Tibial artery (tissue), 4 donors: ENCODE measurements around the gene TUFM.
"Not testable (repeated sequence)": the region's sequence is repeated elsewhere in the genome, so short reads cannot be mapped to it uniquely, and the experiment has no call there.

Source experiments
- DNase-seq, 2 donors: peaks; one replicate each; pipeline ENCODE4 v3.0.0-alpha.2; 2019
- H3K27ac ChIP-seq, 2 donors: fragments of 200-600 bp; sonication (generic) in 1 of 2; 1 replicate in 1 of 2; 2 replicates in 1 of 2; pipeline ENCODE4 v1.5.1; 2018 to 2019; ENCODE audit warnings: mild to moderate bottlenecking in 1 of 2
- H3K27me3 ChIP-seq, 2 donors: fragments of 200-600 bp; sonication (generic) in 1 of 2; one replicate each; pipeline versions ENCODE4 v1.5.1 to v1.6.0; 2016 to 2019
- H3K36me3 ChIP-seq, 3 donors: fragments of 200-600 bp; sonication (generic) in 2 of 3; one replicate each; pipeline ENCODE4 v1.5.1; 2016 to 2019; ENCODE audit warnings: mild to moderate bottlenecking in 2 of 3
- H3K4me1 ChIP-seq, 4 donors: fragments of 200-600 bp; sonication (generic) in 2 of 4; 1 replicate in 3 of 4; 2 replicates in 1 of 4; pipeline ENCODE4 v1.5.1; 2016 to 2019
- H3K4me3 ChIP-seq, 2 donors: fragments of 200-600 bp; sonication (generic) in 1 of 2; 1 replicate in 1 of 2; 2 replicates in 1 of 2; pipeline ENCODE4 v1.5.1; 2018 to 2019; ENCODE audit warnings: mild to moderate bottlenecking in 2 of 2
- H3K9me3 ChIP-seq, 3 donors: fragments of 200-600 bp; sonication (generic) in 1 of 3; one replicate each; pipeline ENCODE4 v1.5.1; 2016 to 2019
- intact Hi-C: fragments of 100-400 bp; cut with DNase I; formaldehyde crosslinking; loops from one replicate; pipeline ENCODE4 v1.15.0; 2023; ENCODE audit warnings: low total_unique reads
- TF ChIP-seq, protein P1 (sequence below), 2 experiments: fragments of 200-600 bp in 1 of 2; fragments of 450-650 bp in 1 of 2; IDR thresholded peaks; one replicate each; pipeline ENCODE4 v1.5.1; 2017 to 2019; ENCODE audit warnings: antibody characterized with exemption in 2 of 2, mild to moderate bottlenecking in 1 of 2, moderate library complexity in 1 of 2

The TUFM gene

GRCh38 chr16:28821874-28822519, 24.2 kb downstream of the TUFM start:
- intact Hi-C loops, result loop anchor here (10.0 kb wide), 1 partner anchor 267 kb away; the partner anchor contains the start of gene SGF29
- TF ChIP-seq, protein P1, sequence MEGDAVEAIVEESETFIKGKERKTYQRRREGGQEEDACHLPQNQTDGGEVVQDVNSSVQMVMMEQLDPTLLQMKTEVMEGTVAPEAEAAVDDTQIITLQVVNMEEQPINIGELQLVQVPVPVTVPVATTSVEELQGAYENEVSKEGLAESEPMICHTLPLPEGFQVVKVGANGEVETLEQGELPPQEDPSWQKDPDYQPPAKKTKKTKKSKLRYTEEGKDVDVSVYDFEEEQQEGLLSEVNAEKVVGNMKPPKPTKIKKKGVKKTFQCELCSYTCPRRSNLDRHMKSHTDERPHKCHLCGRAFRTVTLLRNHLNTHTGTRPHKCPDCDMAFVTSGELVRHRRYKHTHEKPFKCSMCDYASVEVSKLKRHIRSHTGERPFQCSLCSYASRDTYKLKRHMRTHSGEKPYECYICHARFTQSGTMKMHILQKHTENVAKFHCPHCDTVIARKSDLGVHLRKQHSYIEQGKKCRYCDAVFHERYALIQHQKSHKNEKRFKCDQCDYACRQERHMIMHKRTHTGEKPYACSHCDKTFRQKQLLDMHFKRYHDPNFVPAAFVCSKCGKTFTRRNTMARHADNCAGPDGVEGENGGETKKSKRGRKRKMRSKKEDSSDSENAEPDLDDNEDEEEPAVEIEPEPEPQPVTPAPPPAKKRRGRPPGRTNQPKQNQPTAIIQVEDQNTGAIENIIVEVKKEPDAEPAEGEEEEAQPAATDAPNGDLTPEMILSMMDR (IDR thresholded peaks at IDR 0.05), result no peak
- Histone ChIP-seq H3K4me1 (peaks cover 0 to 32% (median 23%) of the 10 kb centered on the region in 4 donors), H3K9me3 (no peaks in the 10 kb centered on the region), H3K27me3 (no peaks in the 10 kb centered on the region), H3K4me3 (peak overlapping the region; percentile 89 to 99), H3K36me3 (peaks cover 14 to 31% (median 17%) of the 10 kb centered on the region in 3 donors), H3K27ac (peak overlapping the region; percentile 99 to 100)
- DNase-seq, result no peak

DNA sequence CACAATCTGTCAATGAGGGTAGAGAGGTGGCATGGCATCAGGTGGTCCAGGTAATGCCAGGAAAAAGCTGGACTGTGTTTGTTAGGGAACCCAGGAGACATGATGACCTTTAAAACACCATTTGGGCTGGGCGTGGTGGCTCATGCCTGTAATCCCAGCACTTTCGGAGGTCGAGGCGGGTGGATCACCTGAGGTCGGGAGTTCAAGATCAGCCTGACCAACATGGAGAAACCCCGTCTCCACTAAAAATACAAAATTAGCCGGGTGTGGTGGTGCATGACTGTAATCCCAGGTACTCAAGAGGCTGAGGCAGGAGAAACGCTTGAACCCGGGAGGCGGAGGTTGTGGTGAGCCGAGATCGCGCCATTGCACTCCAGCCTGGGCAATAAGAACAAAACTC, 25.6 kb downstream of the TUFM start:
- Histone ChIP-seq H3K36me3 (peaks cover 0 to 18% (median 3%) of the 10 kb centered on the region in 3 donors), H3K4me1 (peaks cover 0 to 24% (median 16%) of the 10 kb centered on the region in 4 donors)
- H3K27me3 ChIP-seq, H3K9me3 ChIP-seq, H3K27ac ChIP-seq, DNase-seq, H3K4me3 ChIP-seq: not testable (repeated sequence)
- intact Hi-C loops, result loop anchor here (10.0 kb wide), 1 partner anchor 266 kb away; the partner anchor contains the start of gene SGF29

DNA sequence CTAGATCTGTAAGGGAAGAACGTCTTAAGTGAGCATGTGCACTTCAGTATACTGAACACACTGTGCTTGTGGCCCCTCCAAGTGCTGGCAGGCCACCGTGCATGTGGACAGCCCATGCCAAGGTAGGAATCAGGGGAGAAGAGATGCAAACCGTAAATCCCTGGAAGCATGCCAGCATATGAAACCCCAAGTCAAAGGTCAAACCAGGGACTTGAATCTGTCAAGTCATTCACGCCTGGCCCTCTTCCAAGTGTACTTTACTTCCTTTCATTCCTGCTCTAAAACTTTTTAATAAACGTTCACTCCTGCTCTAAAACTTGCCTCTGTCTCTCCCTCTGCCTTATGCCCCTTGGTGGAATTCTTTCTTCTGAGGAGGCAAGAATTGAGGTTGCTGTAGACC, 26.1 kb downstream of the TUFM start:
- TF ChIP-seq, protein P1 (IDR thresholded peaks at IDR 0.05), result no peak
- intact Hi-C loops, result loop anchor here (10.0 kb wide), 1 partner anchor 265 kb away; the partner anchor contains the start of gene SGF29
- no peaks in the 10 kb centered on the region for H3K27me3 ChIP-seq
- no peak overlapping the region for H3K4me3 ChIP-seq
- no peaks in the 10 kb centered on the region for H3K9me3 ChIP-seq
- no peak overlapping the region for H3K27ac ChIP-seq
- H3K4me1 ChIP-seq, result peaks cover 0 to 19% (median 11%) of the 10 kb centered on the region in 4 donors
- DNase-seq, result no peak
- H3K36me3 ChIP-seq, result peaks cover 0 to 16% (median 0%) of the 10 kb centered on the region in 3 donors

DNA sequence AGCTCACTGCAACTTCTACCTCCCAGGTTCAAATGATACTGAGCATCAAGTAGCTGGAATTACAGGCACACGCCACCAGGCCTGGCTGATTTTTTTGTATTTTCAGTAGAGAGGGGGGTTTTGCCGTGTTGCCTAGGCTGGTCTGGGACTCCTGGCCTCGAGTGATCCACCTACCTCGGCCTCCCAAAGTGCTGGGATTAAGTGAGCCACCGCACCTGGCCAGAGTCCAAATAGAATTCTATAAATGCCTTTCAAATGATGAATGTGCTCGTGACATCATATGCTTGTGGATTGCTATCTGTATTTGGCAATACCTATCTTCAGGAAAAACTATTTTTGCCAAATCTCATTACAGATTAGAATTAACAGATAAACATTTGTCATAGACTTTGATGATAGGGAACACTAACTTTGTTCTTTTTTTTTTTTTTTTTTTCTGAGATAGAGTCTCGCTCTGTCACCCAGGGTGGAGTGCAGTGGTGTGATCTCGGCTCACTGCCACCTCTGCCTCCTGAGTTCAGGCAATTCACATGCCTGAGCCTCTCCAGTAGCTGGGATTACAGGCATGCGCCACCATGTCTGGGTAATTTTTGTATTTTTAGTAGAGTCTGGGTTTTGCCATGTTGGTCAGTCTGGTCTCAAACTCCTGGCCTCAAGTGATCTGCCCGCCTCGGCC, 38.6 kb downstream of the TUFM start:
- DNase-seq, intact Hi-C loops, H3K27me3 ChIP-seq, H3K4me1 ChIP-seq, H3K36me3 ChIP-seq, H3K27ac ChIP-seq, H3K4me3 ChIP-seq, H3K9me3 ChIP-seq: not testable (repeated sequence)

DNA sequence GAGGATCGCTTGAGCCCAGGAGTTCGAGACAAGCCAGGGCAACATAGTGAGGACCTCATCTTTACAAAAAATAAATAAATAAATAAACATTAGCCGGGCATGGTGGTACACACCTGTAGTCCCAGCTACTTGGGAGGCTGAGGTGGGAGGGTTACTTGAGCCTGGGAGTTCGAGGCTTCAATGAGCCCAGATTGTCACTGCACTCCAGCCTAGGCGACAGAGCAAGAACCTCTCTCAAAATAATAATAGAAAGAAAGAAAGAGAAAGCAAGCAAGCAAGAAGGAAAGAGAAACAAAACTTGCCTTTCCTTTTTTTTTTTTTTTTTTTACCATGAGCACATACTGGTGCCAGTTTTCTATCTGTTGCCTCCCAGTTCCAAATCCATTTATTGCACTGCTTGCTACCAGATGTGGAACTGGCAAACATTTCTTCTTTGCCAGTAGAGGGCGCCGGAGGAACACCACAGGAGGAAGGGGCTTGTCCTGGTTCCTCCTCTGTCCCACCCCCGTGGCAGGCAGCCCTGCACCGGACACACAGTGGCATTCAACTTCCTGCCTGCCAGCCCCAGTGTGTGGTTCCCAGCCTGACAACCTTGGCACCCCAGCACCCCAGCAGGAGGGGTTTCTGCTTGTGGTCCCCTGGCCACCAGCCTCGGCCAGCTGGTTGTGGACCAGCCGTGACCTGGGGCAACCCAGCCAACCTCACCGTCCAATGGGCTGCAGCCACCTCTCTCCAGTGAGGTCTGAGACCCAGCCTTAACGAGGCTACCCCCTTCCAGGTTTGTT, 43.7 kb downstream of the TUFM start:
- H3K4me1 ChIP-seq, H3K27me3 ChIP-seq, H3K9me3 ChIP-seq, H3K36me3 ChIP-seq, intact Hi-C loops, H3K27ac ChIP-seq: not testable (repeated sequence)
- peak; percentile 37 to 86 for DNase-seq
- TF ChIP-seq, protein P1 (IDR thresholded peaks at IDR 0.05), result peak; percentile 37 to 39
- H3K4me3 ChIP-seq, result peak overlapping the region; percentile 23 to 34
